Activated naive CD4-positive, alpha-beta T cell treated with anti-CD3 and anti-CD28 coated beads, Interleukin-2, amount 50 U/mL, for 16 hours (primary cell): ENCODE data around the gene NOS3.

Source experiments
- DNase-seq: peaks from one replicate; pipeline ENCODE4 v3.0.0-alpha.2; 2020

NOS3 gene

GRCh38 chr7:150990416-150991186 is at the start of gene NOS3:
Gene NOS3, plus strand, starts transcription at chr7:150991017. Its CDS starts 2,787 bp downstream, at chr7:150993804.
- no peak for DNase-seq

DNA sequence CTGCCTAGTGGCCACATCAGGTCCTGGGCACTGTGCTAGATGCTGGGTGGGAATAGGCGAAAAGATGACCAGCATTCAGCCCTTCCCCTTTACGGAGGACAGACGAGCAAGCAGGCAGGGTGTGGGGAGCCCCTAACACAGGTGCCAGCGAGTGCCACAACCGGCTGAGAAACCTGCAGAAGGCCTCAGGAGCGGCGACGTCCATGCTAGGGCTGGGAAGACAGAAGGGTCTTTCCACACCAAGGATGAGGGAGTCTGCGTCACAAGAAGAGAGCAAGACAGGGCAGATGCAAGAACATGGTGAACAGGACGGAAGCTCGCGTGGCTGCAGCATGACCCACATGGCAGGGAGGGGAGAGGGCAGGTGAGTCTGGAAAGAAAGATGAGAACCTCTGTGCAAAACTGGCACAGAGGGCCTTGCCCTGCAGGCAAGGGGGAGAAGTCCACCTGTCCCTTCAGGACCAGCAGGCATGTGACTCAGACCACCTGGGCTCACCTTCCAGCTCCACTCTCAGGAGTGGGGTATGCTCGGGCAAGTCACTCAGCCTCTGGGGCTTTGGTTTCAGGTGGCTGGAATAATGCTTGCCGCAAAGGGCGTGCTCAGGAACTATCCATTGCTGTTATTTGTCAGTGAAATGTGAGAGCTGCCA is 49.3 kb upstream of the NOS3 start:
- DNase-seq = no peak

DNA sequence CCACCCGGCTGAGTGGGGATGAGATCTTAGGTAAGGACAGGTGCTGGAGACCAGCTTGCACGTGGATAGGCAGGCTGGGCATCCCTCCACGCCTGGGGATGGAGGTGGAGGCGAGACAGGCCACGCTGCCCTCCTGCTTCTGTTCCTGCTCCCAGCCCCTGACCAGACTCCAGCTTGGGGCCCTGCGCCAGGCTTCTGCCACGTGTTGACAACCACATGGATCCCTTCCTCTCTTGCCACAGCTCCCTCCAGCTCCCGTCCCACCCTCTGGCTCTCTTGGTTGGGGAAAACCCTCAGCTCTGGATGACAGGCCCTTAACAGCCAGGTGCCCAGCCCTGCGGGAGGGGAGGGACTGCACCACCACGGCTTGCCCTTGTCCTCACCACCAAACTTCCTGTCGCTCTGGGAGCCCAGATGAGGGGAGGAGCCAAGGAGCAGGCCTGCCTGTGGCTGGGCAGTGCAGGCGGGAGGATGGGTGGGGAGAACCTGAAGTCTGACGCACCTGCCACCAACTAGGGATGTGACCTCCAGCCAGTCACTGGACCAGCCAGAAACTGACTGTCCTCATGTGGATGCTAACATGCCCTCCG is 48.7 kb upstream of the NOS3 start:
- peak; percentile 46 for DNase-seq

- no peak for DNase-seq
These were observed 48.0 kb upstream of the NOS3 start for GRCh38 chr7:150942591-150943452.

DNA sequence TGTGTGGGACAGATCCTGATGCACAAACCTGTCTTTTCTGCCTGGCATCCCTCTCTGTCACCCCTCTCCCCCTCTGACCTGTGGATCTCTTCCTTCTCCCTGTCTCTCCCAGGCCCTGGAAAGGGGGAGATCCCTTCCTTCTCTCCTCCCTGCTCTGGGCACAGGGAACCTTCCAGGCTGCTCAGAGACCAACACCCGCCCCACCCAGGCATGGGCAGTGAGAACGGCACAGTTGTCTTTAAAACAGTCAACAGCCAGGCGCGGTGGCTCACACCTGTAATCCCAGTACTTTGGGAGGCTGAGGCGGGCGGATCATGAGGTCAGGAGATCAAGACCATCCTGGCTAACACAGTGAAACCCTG is 47.4 kb upstream of the NOS3 start:
- DNase-seq = no peak

- no peak for DNase-seq
These were observed 46.5 kb upstream of the NOS3 start for GRCh38 chr7:150944066-150945042.

GRCh38 chr7:150945171-150945852 is 45.5 kb upstream of the NOS3 start:
- no peak for DNase-seq

GRCh38 chr7:150945853-150946420 is 44.9 kb upstream of the NOS3 start:
- DNase-seq = no peak

DNA sequence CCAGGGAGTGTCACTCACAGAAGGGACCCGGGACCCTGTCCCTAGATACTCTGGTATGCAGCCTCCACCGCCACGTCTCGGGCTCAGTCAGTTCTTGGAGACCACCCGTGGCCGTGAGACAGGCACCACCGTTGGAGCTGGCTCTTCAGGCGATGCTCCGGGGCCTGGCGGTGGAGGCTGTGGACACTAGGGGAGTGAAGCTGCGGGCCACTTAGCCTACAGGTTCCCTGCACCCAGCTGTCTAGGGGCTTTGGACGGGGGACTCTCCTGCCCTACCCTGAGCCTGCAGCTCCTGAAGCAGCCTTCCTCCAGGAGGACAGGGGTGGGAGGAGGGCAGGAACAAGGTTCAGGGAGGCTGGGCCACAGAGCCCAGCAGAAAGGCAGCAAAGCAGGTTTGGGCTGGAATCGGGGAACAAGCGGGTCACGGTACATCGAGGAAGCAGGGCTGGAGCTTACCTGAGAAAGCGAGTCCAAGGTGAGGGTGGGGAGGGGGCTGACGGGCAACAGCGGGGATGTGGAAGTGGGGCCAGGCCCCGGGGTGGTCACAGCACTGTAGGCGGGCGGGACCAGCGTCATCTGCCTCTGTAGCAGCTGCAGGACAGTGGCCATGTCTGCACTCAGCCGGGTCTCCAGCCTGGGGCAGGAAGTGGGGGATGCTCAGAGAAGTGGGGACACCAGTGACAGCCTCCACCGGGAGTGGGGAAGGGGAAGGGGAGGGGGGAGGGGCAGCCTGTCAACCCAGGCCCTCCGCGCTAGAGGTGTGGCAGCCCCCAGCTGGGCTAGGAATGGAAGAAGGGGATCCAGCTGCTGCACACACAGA is 44.2 kb upstream of the NOS3 start:
- DNase-seq = peak; percentile 7

GRCh38 chr7:150947241-150947745 is 43.5 kb upstream of the NOS3 start:
- DNase-seq = peak; percentile 9

- peak; percentile 5 for DNase-seq
These were observed 42.8 kb upstream of the NOS3 start for GRCh38 chr7:150947761-150948651.

DNA sequence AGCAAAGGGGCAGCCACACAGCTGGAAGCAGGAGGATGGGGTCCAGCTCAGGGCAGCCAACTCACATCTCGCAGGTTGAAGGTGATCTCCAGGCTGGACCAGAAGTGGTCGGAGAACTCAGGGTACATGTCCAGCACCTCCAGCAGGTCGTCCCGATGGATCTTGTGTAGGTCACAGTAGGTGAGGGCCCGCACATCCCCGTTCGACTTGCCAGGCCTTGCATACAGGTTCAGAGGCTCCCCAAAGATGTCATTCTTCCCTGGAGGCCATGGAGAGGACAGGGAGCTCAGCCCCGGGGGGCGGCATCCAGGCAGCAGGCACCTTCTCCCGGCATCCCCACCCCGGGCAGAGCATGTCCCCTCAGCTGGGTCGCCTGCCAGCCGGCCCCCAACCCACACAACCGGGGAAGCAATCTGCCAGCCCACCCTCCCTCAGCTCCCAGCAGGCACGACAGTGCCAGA is 42.0 kb upstream of the NOS3 start:
- peak; percentile 2 for DNase-seq

- DNase-seq = no peak
These were observed 41.3 kb upstream of the NOS3 start for GRCh38 chr7:150949564-150949963.

DNA sequence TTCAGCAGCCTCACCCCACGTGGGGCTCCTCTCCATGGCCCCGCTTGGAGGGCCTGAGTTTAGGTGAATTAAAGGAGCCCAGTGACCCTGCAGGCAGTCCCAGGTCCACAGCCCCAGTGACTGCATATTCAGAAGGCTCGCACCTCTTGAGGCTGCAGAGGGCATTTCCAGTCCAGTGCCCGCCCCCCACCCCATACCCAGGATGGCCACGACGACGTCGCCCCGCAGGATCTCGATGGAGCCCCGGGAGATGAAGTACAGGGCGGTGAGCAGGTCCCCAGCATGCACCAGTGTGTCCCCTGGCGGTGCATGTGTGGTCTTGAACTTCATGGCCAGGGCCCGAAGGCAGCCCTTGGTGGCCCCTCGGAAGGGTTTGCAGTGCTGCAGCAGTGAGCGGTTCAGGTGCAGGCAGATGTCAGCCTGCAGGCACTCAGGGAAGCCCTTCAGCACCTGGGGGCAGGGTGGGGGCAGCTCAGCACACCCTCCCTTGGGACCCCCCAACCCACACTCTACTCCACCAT is 40.8 kb upstream of the NOS3 start:
- DNase-seq = peak; percentile 5

DNA sequence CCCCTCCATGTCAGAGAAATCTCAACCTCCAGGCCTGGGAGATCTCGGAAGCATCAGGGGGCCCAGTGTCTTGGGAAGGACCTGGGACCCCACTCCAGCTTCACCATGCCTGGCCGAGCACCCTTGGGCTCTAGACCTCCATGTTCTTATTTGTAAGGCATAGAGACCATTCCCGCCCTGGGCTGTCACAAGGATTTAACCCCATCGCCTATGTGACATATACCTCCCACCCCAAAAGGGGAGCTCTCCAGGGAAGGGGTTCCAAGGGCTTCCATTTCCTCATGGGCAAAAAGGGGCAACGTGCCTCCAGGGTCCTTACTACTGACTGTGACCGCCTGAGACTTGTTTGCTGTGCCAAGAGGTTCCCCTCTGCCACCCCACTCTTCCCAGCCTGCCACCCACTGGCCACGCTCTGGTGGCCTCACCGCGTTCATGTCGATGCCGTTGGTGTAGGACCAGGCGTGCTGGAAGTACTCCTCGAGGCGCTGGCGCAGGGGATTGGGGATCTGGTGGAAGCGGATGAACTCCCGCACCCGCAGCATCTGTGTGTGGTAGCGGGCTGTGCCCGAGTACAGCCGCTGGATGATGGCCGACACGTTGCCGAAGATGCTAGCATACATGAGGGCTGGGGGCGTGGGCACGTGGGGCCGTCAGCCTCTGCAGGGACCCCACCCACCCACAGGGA is 40.2 kb upstream of the NOS3 start:
- DNase-seq = peak; percentile 7

GRCh38 chr7:150951181-150951520 is 39.7 kb upstream of the NOS3 start:
- no peak for DNase-seq

GRCh38 chr7:150951521-150951920 is 39.3 kb upstream of the NOS3 start:
- peak; percentile 5 for DNase-seq
